HUES6 (cell line): ENCODE measurements around the gene HP1BP3.

Source experiments
- H3K27ac ChIP-seq: 2 replicates; pipeline ENCODE4 v1.7.0; 2013; ENCODE audit warnings: low read depth, mild to moderate bottlenecking, low read length, inconsistent platforms
- H3K27me3 ChIP-seq: 2 replicates; pipeline ENCODE4 v1.6.1; 2013; ENCODE audit warnings: low read length; ENCODE audit not compliant: control insufficient read depth, insufficient read depth
- H3K36me3 ChIP-seq: 2 replicates; pipeline ENCODE4 v1.6.1; 2013; ENCODE audit warnings: low read length; ENCODE audit not compliant: control insufficient read depth, insufficient read depth
- H3K4me1 ChIP-seq: 2 replicates; pipeline ENCODE4 v1.6.1; 2013; ENCODE audit warnings: low read length; ENCODE audit not compliant: control insufficient read depth, insufficient read depth
- H3K4me3 ChIP-seq: 2 replicates; pipeline ENCODE4 v1.5.1; 2013; ENCODE audit warnings: low read depth, low read length
- H3K9ac ChIP-seq: one replicate; pipeline ENCODE4 v1.6.1; 2013; ENCODE audit warnings: mild to moderate bottlenecking, low read length
- H3K9me3 ChIP-seq: 2 replicates; pipeline ENCODE4 v1.6.1; 2013; ENCODE audit warnings: low read depth, low read length; ENCODE audit not compliant: control insufficient read depth, insufficient read depth

Gene HP1BP3

DNA sequence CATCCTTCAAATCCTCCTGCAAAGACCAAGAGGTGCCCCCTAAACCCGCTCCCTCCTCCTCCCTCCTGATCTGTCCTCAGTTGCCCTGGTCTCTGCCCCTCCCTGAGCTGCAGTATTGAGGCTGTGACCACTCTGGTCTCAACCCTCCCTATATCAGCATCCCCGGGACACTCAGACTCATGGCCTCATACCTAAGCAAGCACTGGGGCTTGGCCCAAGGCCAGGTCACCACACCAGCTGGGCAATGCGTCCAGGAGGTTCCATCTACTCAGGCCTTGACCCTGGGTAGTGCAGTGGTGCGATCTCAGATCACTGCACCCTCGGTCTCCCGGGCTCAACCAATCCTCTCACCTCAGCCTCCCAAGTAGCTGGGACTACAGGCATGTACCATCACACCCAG lies 79.0 kb downstream of the HP1BP3 start:
- Histone ChIP-seq H3K27ac (no peak overlapping the region), H3K36me3 (peaks cover 27% of the 10 kb centered on the region; the same call in 1 of the 2 replicates), H3K4me1 (no peaks in the 10 kb centered on the region), H3K9me3 (no peaks in the 10 kb centered on the region), H3K4me3 (no peak overlapping the region), H3K9ac (no peak overlapping the region), H3K27me3 (no peaks in the 10 kb centered on the region)

DNA sequence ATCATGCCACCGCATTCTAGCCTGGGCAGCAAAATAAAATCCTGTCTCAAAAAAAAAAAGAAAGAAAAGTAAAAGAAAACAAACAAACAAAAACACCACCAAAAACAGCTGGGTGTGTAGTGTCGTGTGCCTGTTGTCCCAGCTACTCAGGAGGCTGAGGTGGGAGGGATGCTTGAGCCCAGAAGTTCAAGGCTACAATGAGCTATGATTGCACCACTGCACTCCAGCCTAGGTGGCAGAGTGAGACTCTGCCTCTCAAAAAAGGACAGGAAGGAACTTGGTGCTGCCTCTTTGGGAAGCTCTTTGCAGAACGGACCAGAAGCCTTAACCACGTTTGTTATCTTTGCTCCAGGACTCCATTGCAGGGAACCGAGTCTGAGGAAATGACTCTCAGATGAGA lies 80.3 kb downstream of the HP1BP3 start:
- Histone ChIP-seq H3K4me3 (no peak overlapping the region), H3K9ac (no peak overlapping the region), H3K4me1 (no peaks in the 10 kb centered on the region), H3K9me3 (no peaks in the 10 kb centered on the region), H3K36me3 (peaks cover 31% of the 10 kb centered on the region; the same call in 1 of the 2 replicates), H3K27me3 (no peaks in the 10 kb centered on the region), H3K27ac (no peak overlapping the region)

DNA sequence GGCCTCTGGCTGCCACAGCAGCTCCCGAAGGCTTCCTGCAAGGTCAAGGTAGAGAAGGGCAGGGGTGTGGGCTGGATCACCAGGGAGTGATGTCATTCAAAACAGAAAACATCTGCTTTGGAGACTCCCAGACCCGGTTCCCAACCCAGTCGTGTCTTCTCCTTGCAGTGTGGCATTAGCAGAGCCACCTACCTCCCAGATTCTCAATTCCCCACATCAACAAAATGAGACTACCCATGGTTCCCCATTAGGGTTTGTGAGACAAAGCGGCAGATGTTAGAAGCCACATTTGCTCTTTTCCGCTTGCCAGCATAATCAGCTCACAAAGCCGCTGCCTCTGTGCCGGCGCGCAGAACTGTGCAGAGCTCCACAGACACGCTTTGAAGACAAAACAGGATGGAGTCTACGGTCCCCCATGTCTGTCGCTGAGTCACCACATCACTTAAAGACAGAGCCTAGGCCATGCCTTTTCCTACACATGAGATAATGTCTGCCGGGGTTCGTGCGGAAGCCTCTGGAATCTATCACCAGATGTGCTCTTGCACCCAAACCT lies 81.8 kb downstream of the HP1BP3 start:
- no peak overlapping the region for H3K27ac ChIP-seq
- no peak overlapping the region for H3K9ac ChIP-seq
- H3K36me3 ChIP-seq = peaks cover 31% of the 10 kb centered on the region; the same call in 1 of the 2 replicates
- no peak overlapping the region for H3K4me3 ChIP-seq
- no peaks in the 10 kb centered on the region for H3K4me1 ChIP-seq
- no peaks in the 10 kb centered on the region for H3K27me3 ChIP-seq
- no peaks in the 10 kb centered on the region for H3K9me3 ChIP-seq

DNA sequence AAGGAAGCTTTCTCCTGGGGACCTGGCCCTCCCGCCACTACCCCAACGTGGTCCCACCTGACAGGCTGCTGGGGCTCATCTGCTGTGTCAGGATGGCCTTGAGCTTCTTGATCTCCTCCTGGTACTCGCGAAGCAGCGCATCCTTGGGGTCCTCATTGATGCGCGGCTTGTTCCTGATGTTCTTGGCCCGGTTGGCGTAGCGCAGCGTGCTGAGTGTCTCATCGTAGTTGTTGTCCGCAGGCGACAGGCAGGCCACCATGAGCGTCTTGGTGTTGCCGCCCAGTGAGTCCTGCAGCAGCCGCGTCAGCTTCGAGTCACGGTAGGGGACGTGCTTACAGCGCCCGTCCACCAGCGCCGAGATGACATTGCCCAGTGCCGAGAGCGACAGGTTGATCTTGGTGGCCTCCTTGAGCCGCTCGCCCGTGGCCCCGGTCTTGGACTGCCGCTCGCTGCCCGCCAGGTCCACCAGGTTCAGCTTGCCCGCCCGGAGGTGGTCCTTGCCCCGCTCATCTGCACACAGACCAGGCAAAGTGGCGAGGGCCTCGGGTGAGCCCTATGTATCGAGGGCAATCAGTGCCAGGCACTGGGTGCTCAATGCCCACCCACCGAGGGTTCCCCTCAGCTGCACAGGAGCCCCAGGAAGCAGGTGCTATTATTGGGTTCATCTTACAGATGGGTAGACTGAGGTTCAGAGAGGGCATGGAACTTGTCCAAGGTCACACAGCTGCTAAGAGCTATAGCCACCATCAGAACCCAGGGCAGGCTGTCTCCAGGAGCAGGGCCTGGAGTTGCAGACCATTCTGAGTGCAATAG lies 82.5 kb downstream of the HP1BP3 start:
- H3K9ac ChIP-seq = no peak overlapping the region
- H3K9me3 ChIP-seq = no peaks in the 10 kb centered on the region
- H3K4me3 ChIP-seq = no peak overlapping the region
- no peak overlapping the region for H3K27ac ChIP-seq
- no peaks in the 10 kb centered on the region for H3K27me3 ChIP-seq
- peaks cover 26% of the 10 kb centered on the region; the same call in 1 of the 2 replicates for H3K36me3 ChIP-seq
- H3K4me1 ChIP-seq = no peaks in the 10 kb centered on the region

DNA sequence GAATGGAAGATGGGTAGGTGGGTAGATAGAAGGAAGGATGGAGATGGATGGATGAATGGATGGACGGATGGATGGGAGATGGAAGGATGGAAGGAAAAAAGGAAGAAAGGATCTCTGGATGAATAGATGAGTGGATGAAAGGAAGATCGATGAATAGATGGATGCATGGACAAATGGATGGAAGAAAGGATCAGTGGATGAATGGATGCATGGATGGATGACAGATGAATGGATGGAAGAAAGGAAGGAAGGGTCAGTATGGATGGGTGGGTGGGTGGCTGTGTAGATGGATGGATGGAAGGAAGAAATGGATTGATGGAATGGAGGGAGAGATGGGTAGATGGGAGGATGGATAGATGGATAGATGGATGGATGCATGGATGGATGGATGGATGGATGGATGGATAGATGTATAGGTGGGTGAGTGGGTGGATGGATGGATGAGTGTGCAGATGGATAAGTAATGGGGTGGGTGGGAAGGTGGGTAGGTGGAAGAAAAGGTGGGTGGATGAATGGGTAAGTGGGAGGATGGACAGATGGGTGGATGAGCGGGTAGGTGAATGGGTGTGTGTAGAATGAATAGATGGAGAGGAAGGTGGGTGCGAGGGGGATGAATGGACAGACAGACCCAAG lies 83.9 kb downstream of the HP1BP3 start:
- H3K4me1 ChIP-seq = peaks cover 1% of the 10 kb centered on the region; the same call in 1 of the 2 replicates

DNA sequence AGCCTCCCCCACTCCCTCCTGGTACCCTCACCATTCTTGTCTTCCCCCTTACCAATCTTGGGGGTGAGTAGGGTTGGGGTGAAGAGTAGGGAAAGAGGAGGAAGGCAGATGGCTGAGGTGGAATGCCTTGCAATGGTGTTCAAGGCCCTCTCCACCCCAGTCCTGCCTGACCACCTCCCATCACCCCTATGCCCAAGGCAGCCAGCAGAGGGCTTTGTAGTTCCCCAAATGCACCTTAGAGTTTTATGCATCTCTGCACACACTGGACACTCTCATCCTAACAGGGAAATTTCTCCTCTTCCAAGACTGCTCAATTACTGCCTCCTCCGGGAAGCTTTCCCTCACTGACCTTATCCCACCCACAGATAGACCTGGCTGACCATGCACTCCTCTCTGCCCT lies 84.7 kb downstream of the HP1BP3 start:
- no peak overlapping the region for H3K4me3 ChIP-seq
- H3K27ac ChIP-seq = no peak overlapping the region
- peaks cover 17% of the 10 kb centered on the region; the same call in 1 of the 2 replicates for H3K36me3 ChIP-seq
- no peaks in the 10 kb centered on the region for H3K27me3 ChIP-seq
- H3K9me3 ChIP-seq = no peaks in the 10 kb centered on the region
- peaks cover 9% of the 10 kb centered on the region; the same call in 1 of the 2 replicates for H3K4me1 ChIP-seq
- H3K9ac ChIP-seq = no peak overlapping the region

More for the DNA sequence above, 83.9 kb downstream of the HP1BP3 start:
- Histone ChIP-seq H3K4me3 (no peak overlapping the region), H3K9me3 (no peaks in the 10 kb centered on the region), H3K36me3 (peaks cover 18% of the 10 kb centered on the region; the same call in 1 of the 2 replicates), H3K27me3 (no peaks in the 10 kb centered on the region), H3K27ac (no peak overlapping the region), H3K9ac (no peak overlapping the region)

DNA sequence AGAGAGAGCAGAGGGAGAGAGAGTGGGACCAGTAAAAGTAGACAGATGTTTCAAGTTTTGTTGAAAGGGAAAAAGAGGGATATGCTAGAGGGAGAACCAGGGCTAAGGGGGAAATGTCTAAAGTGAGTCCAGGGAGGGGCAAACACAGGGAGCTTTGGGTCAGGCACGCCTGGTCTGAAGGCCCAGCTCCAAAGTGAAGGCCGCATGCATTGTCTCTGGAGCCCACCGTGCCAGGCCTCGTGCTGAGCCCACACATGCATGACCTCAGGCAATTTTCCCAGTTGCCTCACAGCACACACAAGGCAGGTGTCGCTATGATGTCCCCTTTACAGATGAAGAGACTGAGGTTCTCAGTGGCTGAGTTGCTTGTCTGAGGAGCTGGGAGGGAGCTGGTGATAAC lies 85.3 kb downstream of the HP1BP3 start:
- Histone ChIP-seq H3K27ac (no peak overlapping the region), H3K27me3 (no peaks in the 10 kb centered on the region), H3K9ac (no peak overlapping the region), H3K4me3 (no peak overlapping the region), H3K9me3 (no peaks in the 10 kb centered on the region), H3K4me1 (peaks cover 11% of the 10 kb centered on the region; the same call in 1 of the 2 replicates), H3K36me3 (peaks cover 17% of the 10 kb centered on the region; the same call in 1 of the 2 replicates)

DNA sequence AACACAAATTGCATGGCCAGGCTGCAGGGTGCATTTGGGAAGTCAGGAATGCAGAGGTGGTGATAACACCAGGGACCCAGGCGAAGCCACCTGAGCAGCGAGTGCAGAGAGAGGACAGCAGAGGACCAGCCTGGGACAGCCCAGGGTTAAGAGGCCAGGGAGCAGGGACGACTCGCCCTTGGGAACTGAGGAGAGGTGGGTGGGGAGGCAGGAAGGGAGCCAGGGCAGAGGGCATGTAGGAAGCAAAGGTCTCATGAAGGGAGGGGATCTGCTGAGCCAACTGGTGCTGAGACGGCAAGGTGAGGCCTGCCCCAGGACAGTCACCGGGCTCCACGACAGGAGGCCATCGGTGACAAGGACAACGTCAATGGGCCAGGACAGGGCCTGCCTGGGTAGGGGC lies 85.7 kb downstream of the HP1BP3 start:
- H3K4me3 ChIP-seq = no peak overlapping the region

DNA sequence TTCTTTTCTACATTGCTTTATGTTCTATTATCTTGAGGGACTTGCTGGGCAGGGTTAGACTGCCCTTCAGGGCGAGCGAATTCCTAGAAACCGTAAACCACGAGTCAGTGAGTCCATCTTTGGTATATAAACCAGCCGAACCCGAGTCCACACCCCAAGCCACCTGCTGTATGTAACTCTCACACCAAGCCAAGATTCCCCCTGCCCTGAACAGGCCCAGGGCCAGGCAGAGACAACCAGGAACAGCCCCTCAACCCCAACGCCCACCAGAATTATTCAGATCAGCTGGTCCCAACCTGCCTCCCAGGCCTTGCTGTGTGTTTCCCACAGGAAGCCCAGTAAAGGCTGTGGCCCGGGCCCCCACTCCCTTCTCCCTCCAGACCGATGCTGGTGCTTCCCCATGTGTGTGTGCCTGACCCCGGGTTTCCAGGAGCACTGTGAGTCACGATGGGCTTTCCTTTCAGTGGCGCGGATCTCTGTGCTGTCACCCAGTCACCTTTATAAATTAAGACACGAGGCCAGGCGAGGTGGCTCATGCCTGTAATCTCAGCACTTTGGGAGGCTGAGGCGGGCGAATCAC lies 86.4 kb downstream of the HP1BP3 start:
- H3K4me1 ChIP-seq = peaks cover 11% of the 10 kb centered on the region; the same call in 1 of the 2 replicates
- H3K4me3 ChIP-seq = no peak overlapping the region
- H3K27me3 ChIP-seq = no peaks in the 10 kb centered on the region
- H3K27ac ChIP-seq = no peak overlapping the region
- no peak overlapping the region for H3K9ac ChIP-seq
- peaks cover 17% of the 10 kb centered on the region; the same call in 1 of the 2 replicates for H3K36me3 ChIP-seq
- H3K9me3 ChIP-seq = no peaks in the 10 kb centered on the region

More for the DNA sequence above, 85.7 kb downstream of the HP1BP3 start:
- H3K9ac ChIP-seq = no peak overlapping the region
- no peaks in the 10 kb centered on the region for H3K27me3 ChIP-seq
- H3K9me3 ChIP-seq = no peaks in the 10 kb centered on the region
- H3K4me1 ChIP-seq = peaks cover 11% of the 10 kb centered on the region; the same call in 1 of the 2 replicates
- H3K27ac ChIP-seq = no peak overlapping the region
- H3K36me3 ChIP-seq = peaks cover 17% of the 10 kb centered on the region; the same call in 1 of the 2 replicates

DNA sequence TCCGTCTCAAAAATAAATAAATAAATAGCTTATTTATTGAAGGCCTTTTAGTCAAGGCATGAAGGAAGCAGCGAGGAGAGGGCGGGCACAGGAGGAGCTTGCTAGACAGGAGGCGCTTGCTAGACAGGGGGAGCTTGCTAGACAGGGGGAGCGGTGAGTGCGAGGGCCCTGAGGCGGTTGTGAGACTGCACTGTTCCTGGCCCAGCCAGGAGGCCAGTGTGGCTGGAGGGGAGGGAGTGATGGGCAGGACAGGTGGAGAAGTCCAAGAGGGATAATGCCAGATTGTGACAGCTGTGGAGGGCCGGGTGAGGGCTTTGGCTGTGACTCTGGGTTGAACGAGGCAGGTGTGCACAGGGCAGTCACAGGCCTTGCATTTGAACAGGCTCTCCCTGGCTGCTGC lies 87.5 kb downstream of the HP1BP3 start:
- Histone ChIP-seq H3K27me3 (no peaks in the 10 kb centered on the region), H3K9me3 (no peaks in the 10 kb centered on the region), H3K36me3 (peaks cover 12% of the 10 kb centered on the region; the same call in 1 of the 2 replicates), H3K27ac (no peak overlapping the region), H3K4me3 (no peak overlapping the region), H3K4me1 (peaks cover 11% of the 10 kb centered on the region; the same call in 1 of the 2 replicates), H3K9ac (no peak overlapping the region)
